ENCODE data around the gene S1PR1.
"Not testable (repeated sequence)": the region's sequence is repeated elsewhere in the genome, so short reads cannot be mapped to it uniquely, and the experiment has no call there.

S1PR1 gene

GRCh38 chr1:101236516-101237228 is at the start of gene S1PR1:
TSS of gene S1PR1 (plus strand) at chr1:101237019. CDS start at chr1:101238985, 1,966 bp downstream.
- H3K4me3 ChIP-seq (ENCODE audit: low read depth, low read length), result peak within 1 kb of the TSS; percentile 60

DNA sequence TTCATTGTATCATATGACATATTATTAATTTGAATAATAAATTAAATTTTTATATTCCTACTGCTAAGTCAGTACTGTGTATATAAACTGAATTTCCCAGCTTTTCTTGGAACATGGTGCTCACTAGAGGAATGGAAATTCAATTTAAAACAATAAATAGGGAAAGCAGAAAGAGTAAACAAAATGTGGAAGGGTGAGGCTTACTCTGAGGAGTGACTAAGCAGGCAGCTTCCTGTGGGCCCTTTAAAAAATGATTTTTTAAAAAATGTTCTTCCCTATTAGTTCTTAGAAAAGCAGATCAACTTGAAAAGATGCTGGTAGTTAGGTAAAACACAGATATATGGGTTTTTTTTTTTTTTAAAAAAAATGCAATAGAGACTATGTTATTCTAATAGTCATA is 49.5 kb upstream of the S1PR1 start:
- H3K4me3 ChIP-seq (ENCODE audit: low read depth, low read length), result no peak overlapping the region

GRCh38 chr1:101188331-101188730 is 48.5 kb upstream of the S1PR1 start:
- no peak overlapping the region for H3K4me3 ChIP-seq (ENCODE audit: low read depth, low read length)

- H3K4me3 ChIP-seq (ENCODE audit: low read depth, low read length), result not testable (repeated sequence)
These were observed 47.9 kb upstream of the S1PR1 start for GRCh38 chr1:101188968-101189367.

DNA sequence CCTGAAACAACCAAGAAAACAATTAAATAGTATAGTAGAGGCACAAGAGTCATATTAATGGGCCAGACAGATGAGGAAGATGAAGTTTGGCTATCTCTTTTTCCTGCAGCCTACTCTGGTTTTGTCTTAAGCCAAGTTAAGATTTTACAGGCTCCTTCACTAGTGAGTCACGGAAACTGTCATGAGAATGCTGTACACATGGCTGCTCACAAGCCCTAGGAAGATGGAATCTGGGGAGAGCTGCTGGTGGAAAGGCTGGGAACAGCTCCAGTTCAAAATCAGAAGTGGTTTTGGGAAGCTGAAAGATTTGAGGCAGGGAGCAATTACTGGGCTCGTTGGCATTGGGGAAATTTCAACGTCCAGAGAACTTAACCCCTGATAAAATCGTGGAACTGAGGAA is 46.4 kb upstream of the S1PR1 start:
- H3K4me3 ChIP-seq (ENCODE audit: low read depth, low read length), result no peak overlapping the region

- H3K4me3 ChIP-seq (ENCODE audit: low read depth, low read length), result no peak overlapping the region
These were observed 45.8 kb upstream of the S1PR1 start for GRCh38 chr1:101191049-101191448.

DNA sequence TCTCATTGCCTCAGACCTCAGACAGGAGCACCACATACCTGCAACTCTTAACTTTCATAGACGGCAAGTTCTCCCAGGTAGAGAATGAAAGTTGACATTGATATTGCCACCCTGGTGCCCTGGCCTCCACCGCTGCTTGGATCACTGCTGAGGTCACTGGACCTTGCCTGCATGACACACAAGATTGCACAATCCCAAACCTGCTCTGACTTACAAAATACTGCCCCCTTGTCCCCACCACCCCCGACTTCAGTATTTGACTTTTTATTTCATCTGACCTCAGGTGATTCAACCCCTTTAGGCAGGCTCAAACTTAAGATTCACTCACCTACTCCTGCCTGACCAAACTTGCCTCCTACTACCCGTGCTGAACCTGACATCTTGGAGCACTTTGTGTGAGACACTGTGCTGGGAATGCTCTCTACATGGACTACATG is 43.1 kb upstream of the S1PR1 start:
- no peak overlapping the region for H3K4me3 ChIP-seq (ENCODE audit: low read depth, low read length)

DNA sequence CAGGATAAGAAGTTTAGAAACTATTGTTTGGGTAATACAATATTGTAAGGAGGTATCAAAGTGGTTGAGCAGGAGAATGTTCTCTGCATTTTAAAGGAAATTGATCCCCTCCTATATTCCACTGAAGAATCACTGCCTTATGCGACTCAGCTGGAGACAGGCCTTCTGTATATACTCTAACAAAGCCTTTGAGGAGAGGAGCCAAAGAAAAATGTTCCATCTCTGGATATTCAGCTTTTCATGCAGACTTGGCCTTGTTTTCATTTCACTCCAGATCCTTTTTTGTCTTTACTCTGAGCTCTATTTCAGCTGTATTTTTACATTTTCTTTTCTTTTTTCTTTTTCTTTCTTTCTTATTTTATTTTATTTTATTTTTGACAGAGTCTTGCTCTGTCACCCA is 42.1 kb upstream of the S1PR1 start:
- no peak overlapping the region for H3K4me3 ChIP-seq (ENCODE audit: low read depth, low read length)

- no peak overlapping the region for H3K4me3 ChIP-seq (ENCODE audit: low read depth, low read length)
These were observed 40.2 kb upstream of the S1PR1 start for GRCh38 chr1:101196668-101197067.

DNA sequence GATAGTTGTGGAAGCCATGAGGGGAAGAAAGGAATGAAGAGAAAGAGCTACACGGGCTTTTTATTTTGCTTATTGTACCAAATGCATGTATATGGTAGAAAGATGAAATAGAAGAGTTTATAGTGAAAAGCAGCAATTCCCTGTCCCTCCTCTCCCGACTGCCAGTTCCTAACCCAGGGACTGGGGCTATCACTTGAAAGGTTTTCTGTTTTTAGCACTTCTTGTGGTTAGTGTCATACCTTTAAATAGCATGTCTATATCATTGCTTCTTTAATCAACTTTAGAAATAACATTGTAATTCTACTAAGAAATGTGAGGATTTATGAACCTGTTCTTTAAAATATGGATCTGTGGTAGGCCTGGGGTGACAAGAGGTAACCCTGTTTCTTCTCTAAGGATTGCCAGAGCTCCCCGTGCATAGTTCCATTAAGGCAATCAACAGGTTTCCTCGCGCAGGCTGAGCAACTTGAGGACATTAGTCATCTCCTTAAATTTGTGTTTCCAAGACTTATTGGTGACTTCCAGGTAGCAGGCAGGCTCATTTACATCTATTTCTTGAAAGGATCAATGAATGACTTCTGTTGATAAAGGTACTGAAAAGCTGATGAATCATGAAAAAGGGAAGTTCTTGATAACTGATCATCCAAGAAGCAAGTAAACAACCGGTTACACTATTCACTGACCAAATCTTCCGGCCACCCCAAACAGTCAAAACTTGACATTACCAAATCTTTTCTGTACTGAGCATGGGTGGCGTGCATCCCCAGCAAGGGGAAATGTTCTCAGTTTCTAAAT is 37.8 kb upstream of the S1PR1 start:
- no peak overlapping the region for H3K4me3 ChIP-seq (ENCODE audit: low read depth, low read length)

DNA sequence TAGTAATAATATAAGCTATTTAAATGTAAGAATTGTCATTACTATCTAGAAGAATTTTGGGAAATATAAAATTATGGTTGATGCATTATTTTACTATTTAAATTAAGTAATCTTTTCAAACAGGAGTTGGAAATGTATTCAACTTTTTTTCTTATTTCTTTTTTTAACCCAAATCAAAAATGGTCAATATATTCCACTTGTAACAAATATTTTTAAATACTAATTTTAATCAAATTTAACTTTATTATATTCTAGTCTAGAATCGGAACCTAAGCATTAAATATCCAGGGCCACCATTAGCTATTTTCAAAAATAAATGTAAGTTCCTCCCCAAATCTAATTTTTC is 37.2 kb upstream of the S1PR1 start:
- H3K4me3 ChIP-seq (ENCODE audit: low read depth, low read length), result no peak overlapping the region

- H3K4me3 ChIP-seq (ENCODE audit: low read depth, low read length), result no peak overlapping the region
These were observed 36.3 kb upstream of the S1PR1 start for GRCh38 chr1:101200513-101200912.

GRCh38 chr1:101203820-101204540 is 32.8 kb upstream of the S1PR1 start:
- H3K4me3 ChIP-seq (ENCODE audit: low read depth, low read length), result no peak overlapping the region

- no peak overlapping the region for H3K4me3 ChIP-seq (ENCODE audit: low read depth, low read length)
These were observed 31.4 kb upstream of the S1PR1 start for GRCh38 chr1:101205457-101205856.

- not testable (repeated sequence) for H3K4me3 ChIP-seq (ENCODE audit: low read depth, low read length)
These were observed 30.7 kb upstream of the S1PR1 start for GRCh38 chr1:101206139-101206538.

- H3K4me3 ChIP-seq (ENCODE audit: low read depth, low read length), result not testable (repeated sequence)
These were observed 29.5 kb upstream of the S1PR1 start for GRCh38 chr1:101207271-101207670.

- no peak overlapping the region for H3K4me3 ChIP-seq (ENCODE audit: low read depth, low read length)
These were observed 28.9 kb upstream of the S1PR1 start for GRCh38 chr1:101207891-101208290.

DNA sequence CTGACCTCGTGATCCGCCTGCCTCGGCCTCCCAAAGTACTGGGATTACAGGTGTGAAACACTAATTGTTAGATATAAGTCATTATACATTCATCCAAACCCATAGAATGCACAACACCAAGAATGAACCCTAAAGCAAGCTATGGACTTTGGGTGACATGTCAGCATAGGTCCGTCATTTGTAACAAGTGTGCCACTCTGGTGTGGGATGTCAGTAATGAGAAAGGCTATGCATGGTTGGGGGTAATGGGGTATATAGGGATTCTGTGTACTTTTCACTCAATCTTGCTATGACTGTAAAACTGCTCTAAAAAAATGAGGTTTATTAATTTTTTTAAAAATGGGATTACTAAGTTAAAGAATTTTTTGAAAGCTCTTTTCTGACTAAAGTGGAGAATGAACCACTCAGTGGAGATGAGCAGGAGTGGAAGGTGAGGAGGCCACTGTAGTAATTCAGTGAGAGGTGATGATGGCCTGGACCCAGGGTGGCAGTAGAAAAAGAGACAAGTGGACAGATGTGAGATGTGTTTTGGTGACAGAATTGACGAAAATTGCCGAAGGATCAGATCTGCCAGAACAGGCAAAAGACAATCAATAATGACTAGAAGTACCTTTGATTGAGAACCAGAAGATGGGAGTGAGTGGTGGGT is 21.3 kb upstream of the S1PR1 start:
- H3K4me3 ChIP-seq (ENCODE audit: low read depth, low read length), result no peak overlapping the region

GRCh38 chr1:101216623-101217022 is 20.2 kb upstream of the S1PR1 start:
- no peak overlapping the region for H3K4me3 ChIP-seq (ENCODE audit: low read depth, low read length)

- no peak overlapping the region for H3K4me3 ChIP-seq (ENCODE audit: low read depth, low read length)
These were observed 19.7 kb upstream of the S1PR1 start for GRCh38 chr1:101217148-101217547.

DNA sequence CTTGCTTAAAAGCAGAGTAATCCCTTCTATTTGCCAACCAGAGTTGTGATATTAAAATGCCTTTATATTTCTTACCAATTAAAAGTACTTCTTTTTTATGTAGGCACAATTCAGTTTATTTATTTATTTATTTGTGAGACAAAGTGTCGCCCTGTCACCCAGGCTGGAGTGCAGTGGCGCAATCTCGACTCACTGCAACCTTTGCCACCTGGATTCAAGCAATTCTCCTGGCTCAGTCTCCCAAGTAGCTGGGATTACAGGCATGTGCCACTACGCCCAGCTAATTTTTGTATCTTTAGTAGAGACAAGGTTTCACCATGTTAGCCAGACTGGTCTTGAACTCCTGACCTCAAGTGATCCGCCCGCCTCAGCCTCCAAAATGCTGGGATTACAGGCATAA is 17.9 kb upstream of the S1PR1 start:
- not testable (repeated sequence) for H3K4me3 ChIP-seq (ENCODE audit: low read depth, low read length)
